OCI-LY3 (cell line): ENCODE results near the gene PRM1.

ENCODE experiments used
- H2AFZ ChIP-seq: fragments of 200-600, 300-600 bp; shearing (Covaris generic); 2 replicates; pipeline ENCODE4 v1.6.0; 2014; ENCODE audit warnings: antibody characterized with exemption, low read depth, low read length
- H3K27ac ChIP-seq: fragments of 200-600, 300-600 bp; sonication (generic); 2 replicates; pipeline ENCODE4 v1.5.1; 2014; ENCODE audit warnings: mild to moderate bottlenecking, low read length, moderate library complexity, mixed read lengths
- H3K27me3 ChIP-seq: fragments of 200-600, 300-600 bp; sonication (generic); 2 replicates; pipeline ENCODE4 v1.6.1; 2014; ENCODE audit warnings: low read depth, low read length, mixed read lengths
- H3K36me3 ChIP-seq: fragments of 200-600, 300-600 bp; sonication (generic); replicated peaks from 2 replicates; pipeline ENCODE3; 2014; ENCODE audit warnings: low read depth, low read length, mixed read lengths
- H3K4me1 ChIP-seq: fragments of 300-600, 200-600 bp; sonication (generic); 2 replicates; pipeline ENCODE4 v1.6.1; 2014; ENCODE audit warnings: low read length, mixed read lengths
- H3K4me2 ChIP-seq: fragments of 200-600, 300-600 bp; sonication (generic); 2 replicates; pipeline ENCODE4 v1.6.1; 2014; ENCODE audit warnings: low read length, mixed read lengths
- H3K4me3 ChIP-seq: fragments of 300-600, 200-600 bp; sonication (generic); 2 replicates; pipeline ENCODE4 v1.5.1; 2014; ENCODE audit warnings: antibody characterized with exemption, mild to moderate bottlenecking, low read length, moderate library complexity
- H3K79me2 ChIP-seq: fragments of 300-600, 200-600 bp; shearing (Covaris generic); 2 replicates; pipeline ENCODE4 v1.6.1; 2014; ENCODE audit warnings: mild to moderate bottlenecking, low read length, mixed read lengths
- H3K9ac ChIP-seq: fragments of 300-600, 200-600 bp; shearing (Covaris generic); 2 replicates; pipeline ENCODE4 v1.6.0; 2014; ENCODE audit warnings: mild to moderate bottlenecking, low read length, moderate library complexity
- H3K9me3 ChIP-seq: fragments of 200-600, 300-600 bp; shearing (Covaris generic); 2 replicates; pipeline ENCODE4 v1.6.1; 2014; ENCODE audit warnings: low read length, mixed read lengths; ENCODE audit not compliant: insufficient read depth
- H4K20me1 ChIP-seq: fragments of 200-600, 300-600 bp; sonication (generic); 2 replicates; pipeline ENCODE4 v1.6.1; 2016; ENCODE audit warnings: low read length, mixed read lengths; ENCODE audit not compliant: insufficient read depth
- EZH2phosphoT487 ChIP-seq: fragments of 200-600 bp; shearing (Covaris generic); IDR thresholded peaks from 2 replicates; pipeline ENCODE4 v1.6.1; 2018; ENCODE audit warnings: antibody characterized with exemption, mixed run types, low read depth
- TF ChIP-seq, protein P1 (sequence below): fragments of 200-600, 300-600 bp; sonication (generic); IDR thresholded peaks from 2 replicates; pipeline ENCODE4 v1.5.1; 2014; ENCODE audit warnings: antibody characterized with exemption, low read length, low read depth

PRM1 gene

DNA sequence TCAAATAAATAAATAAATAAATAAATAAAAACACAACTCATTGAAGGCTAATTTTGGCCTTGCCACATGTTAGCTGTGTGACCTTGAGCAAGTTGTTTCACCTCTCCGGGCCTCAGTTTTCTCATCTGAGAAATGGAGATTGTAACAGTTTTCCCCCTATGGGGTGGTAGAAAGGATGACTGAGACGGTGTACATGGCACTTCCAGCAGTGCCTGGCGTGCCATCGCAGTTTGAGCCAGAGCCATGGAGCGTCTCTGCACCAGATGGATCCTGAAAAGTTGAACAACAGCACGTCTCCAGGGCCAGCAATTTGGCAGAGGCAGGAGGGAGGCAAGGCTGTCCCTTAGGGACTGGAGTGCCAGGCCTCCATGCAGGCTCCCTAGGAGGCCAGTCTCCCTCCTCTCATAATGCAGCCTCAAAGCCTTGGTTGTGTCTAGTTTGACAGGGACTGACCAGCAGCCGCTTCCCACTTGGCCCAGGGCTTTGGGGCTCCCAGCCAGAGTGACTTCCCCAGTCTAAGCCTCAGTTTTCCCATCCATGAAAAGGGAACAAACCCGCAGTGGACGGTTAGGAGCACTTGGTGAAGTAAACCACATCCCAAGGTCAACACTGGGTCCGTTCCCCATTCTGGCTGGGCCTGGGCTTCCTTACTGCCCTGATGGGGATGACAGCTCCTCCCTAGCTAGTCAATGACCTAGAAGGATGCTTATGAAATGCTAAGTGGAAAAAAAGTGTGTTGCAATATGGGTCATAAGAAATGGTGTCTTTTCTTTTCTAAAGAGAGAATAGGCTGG lies 44.5 kb downstream of the PRM1 start:
- no peak overlapping the region for H3K4me2 ChIP-seq
- no peaks in the 10 kb centered on the region for H3K27me3 ChIP-seq
- no peaks in the 10 kb centered on the region for H4K20me1 ChIP-seq
- TF ChIP-seq, protein P1, sequence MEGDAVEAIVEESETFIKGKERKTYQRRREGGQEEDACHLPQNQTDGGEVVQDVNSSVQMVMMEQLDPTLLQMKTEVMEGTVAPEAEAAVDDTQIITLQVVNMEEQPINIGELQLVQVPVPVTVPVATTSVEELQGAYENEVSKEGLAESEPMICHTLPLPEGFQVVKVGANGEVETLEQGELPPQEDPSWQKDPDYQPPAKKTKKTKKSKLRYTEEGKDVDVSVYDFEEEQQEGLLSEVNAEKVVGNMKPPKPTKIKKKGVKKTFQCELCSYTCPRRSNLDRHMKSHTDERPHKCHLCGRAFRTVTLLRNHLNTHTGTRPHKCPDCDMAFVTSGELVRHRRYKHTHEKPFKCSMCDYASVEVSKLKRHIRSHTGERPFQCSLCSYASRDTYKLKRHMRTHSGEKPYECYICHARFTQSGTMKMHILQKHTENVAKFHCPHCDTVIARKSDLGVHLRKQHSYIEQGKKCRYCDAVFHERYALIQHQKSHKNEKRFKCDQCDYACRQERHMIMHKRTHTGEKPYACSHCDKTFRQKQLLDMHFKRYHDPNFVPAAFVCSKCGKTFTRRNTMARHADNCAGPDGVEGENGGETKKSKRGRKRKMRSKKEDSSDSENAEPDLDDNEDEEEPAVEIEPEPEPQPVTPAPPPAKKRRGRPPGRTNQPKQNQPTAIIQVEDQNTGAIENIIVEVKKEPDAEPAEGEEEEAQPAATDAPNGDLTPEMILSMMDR = no peak
- no peak for TF ChIP-seq EZH2phosphoT487
- no peaks in the 10 kb centered on the region for H3K79me2 ChIP-seq
- H3K4me3 ChIP-seq = no peak overlapping the region
- no peaks in the 10 kb centered on the region for H3K9me3 ChIP-seq
- H3K36me3 ChIP-seq = no peaks in the 10 kb centered on the region
- no peak overlapping the region for H2AFZ ChIP-seq
- no peak overlapping the region for H3K9ac ChIP-seq
- no peak overlapping the region for H3K27ac ChIP-seq
- peaks cover 30% of the 10 kb centered on the region for H3K4me1 ChIP-seq

DNA sequence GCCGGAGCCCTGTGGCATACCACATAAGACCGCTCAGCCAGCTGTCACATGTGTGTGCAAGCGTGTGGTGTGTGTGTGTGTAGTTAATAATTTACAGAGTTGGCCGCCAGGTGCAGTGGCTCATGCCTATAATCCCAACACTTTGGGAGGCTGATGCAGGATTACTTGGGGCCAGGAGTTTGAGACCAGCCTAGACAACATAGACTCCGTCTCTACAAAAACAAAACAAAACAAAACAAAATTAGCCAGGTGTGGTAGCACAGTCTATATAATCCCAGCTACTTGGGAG lies 45.5 kb downstream of the PRM1 start:
- Histone ChIP-seq H3K4me2 (no peak overlapping the region), H3K36me3 (no peaks in the 10 kb centered on the region), H3K27me3 (no peaks in the 10 kb centered on the region), H3K27ac (no peak overlapping the region), H2AFZ (no peak overlapping the region), H3K79me2 (no peaks in the 10 kb centered on the region), H3K4me1 (peaks cover 40% of the 10 kb centered on the region), H3K4me3 (no peak overlapping the region), H4K20me1 (no peaks in the 10 kb centered on the region), H3K9me3 (no peaks in the 10 kb centered on the region), H3K9ac (no peak overlapping the region)
- TF ChIP-seq, protein P1 = no peak
- TF ChIP-seq EZH2phosphoT487 = no peak

DNA sequence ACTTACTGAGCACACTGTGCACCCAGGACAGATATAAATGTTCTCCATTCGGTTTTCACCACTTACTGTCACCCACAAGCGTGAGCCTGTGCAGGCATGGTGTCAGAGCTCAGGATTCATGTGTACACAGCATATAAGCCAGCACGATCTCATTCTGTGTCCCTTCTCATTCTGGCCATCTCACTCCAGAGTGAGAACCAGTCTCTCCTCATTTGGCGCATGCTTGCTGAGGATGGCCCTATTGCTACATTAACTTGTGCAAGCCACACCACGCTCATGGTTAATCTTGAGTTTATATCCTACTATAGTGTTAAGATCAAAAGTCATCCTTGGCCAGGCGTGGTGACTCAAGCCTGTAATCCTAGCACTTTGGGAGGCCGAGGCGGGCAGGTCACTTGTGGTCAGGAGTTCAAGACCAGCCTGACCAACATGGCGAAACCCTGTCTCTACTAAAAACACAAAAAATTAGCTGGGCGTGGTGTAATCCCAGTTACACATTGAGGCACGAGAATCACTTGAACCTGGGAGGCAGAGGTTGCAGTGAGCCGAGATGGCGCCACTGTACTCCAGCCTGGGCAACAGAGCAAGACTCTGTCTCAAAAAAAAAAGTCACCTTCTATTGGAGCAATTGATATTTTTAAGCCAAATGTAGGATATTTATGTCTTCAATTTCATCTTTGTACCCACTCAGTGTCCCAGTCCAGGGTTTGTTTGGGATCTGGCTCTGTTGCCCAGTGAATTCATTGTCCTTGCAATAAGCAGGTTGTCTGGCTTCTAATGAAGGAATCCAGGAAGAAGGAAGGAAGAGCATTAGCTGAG lies 46.0 kb downstream of the PRM1 start:
- Histone ChIP-seq H2AFZ (no peak overlapping the region), H3K9ac (no peak overlapping the region), H3K27ac (no peak overlapping the region), H3K4me2 (no peak overlapping the region), H3K9me3 (no peaks in the 10 kb centered on the region), H3K4me3 (no peak overlapping the region), H3K36me3 (no peaks in the 10 kb centered on the region), H3K4me1 (peaks cover 41% of the 10 kb centered on the region), H4K20me1 (no peaks in the 10 kb centered on the region), H3K79me2 (no peaks in the 10 kb centered on the region), H3K27me3 (no peaks in the 10 kb centered on the region)
- no peak for TF ChIP-seq EZH2phosphoT487
- TF ChIP-seq, protein P1 = no peak

DNA sequence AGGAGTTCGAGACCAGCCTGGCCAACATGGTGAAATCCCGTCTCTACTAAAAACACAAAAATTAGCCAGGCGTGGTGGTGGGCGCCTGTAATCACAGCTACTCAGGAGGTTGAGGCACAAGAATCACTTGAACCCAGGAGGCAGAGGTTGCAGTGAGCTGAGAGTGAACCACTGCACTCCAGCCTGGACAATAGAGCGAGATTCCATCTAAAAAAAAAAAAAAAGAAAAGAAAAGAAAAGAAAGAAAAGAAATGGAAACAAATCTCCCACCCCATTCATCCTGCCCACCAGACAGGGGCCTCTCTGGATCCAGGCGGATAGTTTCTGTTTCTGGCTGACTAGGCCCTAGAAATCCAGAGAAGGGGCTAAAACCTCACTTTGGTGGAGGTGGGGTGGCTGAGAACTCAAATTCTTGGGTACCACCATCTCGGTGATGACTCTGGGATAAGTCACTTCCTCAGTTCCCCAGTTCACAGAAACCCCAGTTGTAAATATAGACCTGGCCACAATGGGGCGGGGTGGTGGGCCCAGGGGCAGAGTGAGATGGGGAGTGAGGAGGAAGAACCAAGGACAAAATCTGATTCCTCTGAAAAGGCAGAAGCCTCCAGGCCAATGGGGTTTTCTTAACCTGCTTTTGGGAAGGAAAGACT lies 47.3 kb downstream of the PRM1 start:
- H3K36me3 ChIP-seq = no peaks in the 10 kb centered on the region

More for the DNA sequence above, 47.3 kb downstream of the PRM1 start:
- Histone ChIP-seq H3K4me3 (no peak overlapping the region), H3K79me2 (no peaks in the 10 kb centered on the region), H3K27me3 (no peaks in the 10 kb centered on the region), H3K4me2 (peak overlapping the region; percentile 58), H4K20me1 (no peaks in the 10 kb centered on the region), H3K27ac (0 out of 2 replicates have a peak overlapping the region, but pooled peaks have one; percentile 68), H3K4me1 (peaks cover 43% of the 10 kb centered on the region), H3K9me3 (no peaks in the 10 kb centered on the region), H2AFZ (no peak overlapping the region), H3K9ac (peak overlapping the region; percentile 60; the same call in 1 of the 2 replicates)
- no peak for TF ChIP-seq EZH2phosphoT487
- TF ChIP-seq, protein P1 = 0 out of 2 replicates have a peak, but pooled peaks have one; percentile 8
